Fibroblast of lung (primary cell): ENCODE results near the gene MARK3. TPM values are rescaled to one million over a fixed set of nuclear protein-coding genes. Genes with fewer than 3 reads are reported as not detected.

ENCODE experiments used
- DNase-seq, 2 donors: peaks; one replicate each; pipeline versions ENCODE4 v3.0.0 to v3.0.0-alpha.2; 2010; ENCODE audit warnings: low read depth in 2 of 2
- H2AFZ ChIP-seq: 2 replicates; pipeline ENCODE4 v1.5.1; 2012; ENCODE audit warnings: low read length, control low read depth, inconsistent platforms
- H3K27ac ChIP-seq: 2 replicates; pipeline ENCODE4 v1.5.1; 2011; ENCODE audit warnings: low read length, control low read depth; ENCODE audit not compliant: insufficient read depth
- H3K27me3 ChIP-seq: 2 replicates; pipeline ENCODE4 v1.5.1; 2011; ENCODE audit warnings: mild to moderate bottlenecking, low read length; ENCODE audit not compliant: control insufficient read depth, insufficient read depth
- H3K36me3 ChIP-seq: 2 replicates; pipeline ENCODE4 v1.5.1; 2011; ENCODE audit warnings: low read length; ENCODE audit not compliant: control insufficient read depth, insufficient read depth
- H3K4me1 ChIP-seq: 2 replicates; pipeline ENCODE4 v1.5.1; 2011; ENCODE audit warnings: low read length; ENCODE audit not compliant: control insufficient read depth, insufficient read depth; ENCODE audit errors: extremely low read depth
- H3K4me2 ChIP-seq: 2 replicates; pipeline ENCODE4 v1.5.1; 2011; ENCODE audit warnings: low read length, control low read depth; ENCODE audit not compliant: insufficient read depth; ENCODE audit errors: extremely low read depth
- H3K4me3 ChIP-seq, 4 experiments: fragments of 200-600 bp in 1 of 4; sonication (generic) in 1 of 4; replicated peaks in 1 of 4; 2 replicates each; pipeline ENCODE4 v1.5.1; 2011 to 2016; ENCODE audit warnings: low read length in 4 of 4, low read depth in 3 of 4, mild to moderate bottlenecking in 3 of 4, control low read depth in 2 of 4, inconsistent platforms in 1 of 4, mixed read lengths in 1 of 4; ENCODE audit not compliant: insufficient read depth in 1 of 4; ENCODE audit errors: control extremely low read depth in 1 of 4
- H3K79me2 ChIP-seq: 2 replicates; pipeline ENCODE4 v1.5.1; 2012; ENCODE audit warnings: mild to moderate bottlenecking, low read length, inconsistent platforms; ENCODE audit not compliant: control insufficient read depth, insufficient read depth
- H3K9ac ChIP-seq: 2 replicates; pipeline ENCODE4 v1.5.1; 2011; ENCODE audit warnings: mild to moderate bottlenecking, low read length, control low read depth; ENCODE audit not compliant: insufficient read depth
- H3K9me3 ChIP-seq: 2 replicates; pipeline ENCODE4 v1.5.1; 2012; ENCODE audit warnings: low read depth, low read length; ENCODE audit not compliant: control insufficient read depth, insufficient read depth
- H4K20me1 ChIP-seq: 2 replicates; pipeline ENCODE4 v1.5.1; 2011; ENCODE audit warnings: low read length; ENCODE audit not compliant: control insufficient read depth, insufficient read depth; ENCODE audit errors: extremely low read depth
- CTCF ChIP-seq, 2 donors: IDR thresholded peaks in 1 of 2; conservative IDR thresholded peaks in 1 of 2; 1 replicate in 1 of 2; 2 replicates in 1 of 2; pipeline ENCODE4 v1.5.1; 2011 to 2012; ENCODE audit warnings: low read length in 2 of 2, control low read depth in 1 of 2, inconsistent platforms in 1 of 2, low read depth in 1 of 2, mild to moderate bottlenecking in 1 of 2
- EZH2 ChIP-seq: IDR thresholded peaks from 2 replicates; pipeline ENCODE4 v1.5.1; 2012; ENCODE audit warnings: low read length, control low read depth, mild to moderate bottlenecking; ENCODE audit errors: missing control alignments
- polyA plus RNA-seq, 2 donors: library from polyadenylated mRNA; depleted of rRNA in 1 of 2; stranded (reverse) in 1 of 2; unstranded in 1 of 2; fragments of >200 nt; gene quantifications; 2 replicates each; pipeline ENCODE4 v1.2.1, GENCODE V29; 2011 to 2012; ENCODE audit warnings: missing spikeins in 1 of 2
- total RNA-seq: library from RNA; depleted of rRNA; stranded (reverse); fragments of >200 nt; gene quantifications from 2 replicates; pipeline ENCODE4 v1.2.1, GENCODE V29; 2014

MARK3 gene
- total and polyA plus RNA-seq, 2 donors (not counting 1 experiment from before 2014, with no cell fraction given), result 76.0 to 119 TPM

- DNase-seq, result peak in 1 of 2 donors; percentile 39
- H4K20me1 ChIP-seq, result peaks cover 2% of the 10 kb centered on the region
- no peaks in the 10 kb centered on the region for H3K9me3 ChIP-seq
- H3K4me2 ChIP-seq, result no peak overlapping the region
- H3K4me3 ChIP-seq, result no peak overlapping the region
- peaks cover 86% of the 10 kb centered on the region for H3K79me2 ChIP-seq
- H3K27me3 ChIP-seq, result no peaks in the 10 kb centered on the region
- H3K27ac ChIP-seq, result no peak overlapping the region
- H3K36me3 ChIP-seq, result peaks cover 2% of the 10 kb centered on the region
- no peak overlapping the region for H3K9ac ChIP-seq
- TF ChIP-seq CTCF (conservative IDR thresholded peaks at IDR 0.05 in 1 of 2, IDR thresholded peaks at IDR 0.05 in 1 of 2; ENCODE audit: low read depth in 1 of 2, low read length in 2 of 2) (no peak), EZH2 (no peak)
- peaks cover 19% of the 10 kb centered on the region for H3K4me1 ChIP-seq
- no peak overlapping the region for H2AFZ ChIP-seq
Measured at GRCh38 chr14:103404920-103405319, 19.7 kb downstream of the MARK3 start.

- Histone ChIP-seq H3K9me3 (no peaks in the 10 kb centered on the region), H3K79me2 (peaks cover 74% of the 10 kb centered on the region), H3K36me3 (peaks cover 5% of the 10 kb centered on the region), H3K4me3 (no peak overlapping the region), H3K4me2 (no peak overlapping the region), H3K4me1 (peaks cover 7% of the 10 kb centered on the region), H3K27ac (no peak overlapping the region), H3K9ac (no peak overlapping the region), H2AFZ (no peak overlapping the region), H4K20me1 (no peaks in the 10 kb centered on the region), H3K27me3 (no peaks in the 10 kb centered on the region)
- peak in 1 of 2 donors; percentile 56 for DNase-seq
- TF ChIP-seq CTCF (conservative IDR thresholded peaks at IDR 0.05 in 1 of 2, IDR thresholded peaks at IDR 0.05 in 1 of 2; ENCODE audit: low read depth in 1 of 2, low read length in 2 of 2) (no peak), EZH2 (no peak)
Measured at GRCh38 chr14:103408491-103409155, 23.4 kb downstream of the MARK3 start.

DNA sequence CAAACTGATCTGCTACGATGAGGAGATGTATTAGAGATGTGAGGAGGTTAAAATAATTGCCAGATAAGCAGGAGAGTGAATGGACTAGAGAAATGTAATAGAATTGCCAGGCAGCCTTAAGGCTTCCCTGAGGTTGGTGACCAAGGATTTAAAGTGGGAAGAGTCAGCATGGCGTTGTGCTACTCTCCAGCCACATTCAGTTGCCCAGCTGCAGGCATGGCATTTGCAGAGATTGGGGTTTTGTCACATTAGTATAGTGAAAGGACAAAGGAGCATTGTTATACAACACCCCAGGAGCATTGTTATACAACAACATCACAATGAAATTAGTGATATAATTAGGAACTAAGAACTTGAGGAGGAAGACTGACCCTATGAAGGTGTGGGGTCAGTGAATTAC lies 31.7 kb downstream of the MARK3 start:
- Histone ChIP-seq H3K9ac (no peak overlapping the region), H4K20me1 (peaks cover 2% of the 10 kb centered on the region)
- DNase-seq, result no peak

More for the DNA sequence above, 31.7 kb downstream of the MARK3 start:
- H3K27me3 ChIP-seq, result no peaks in the 10 kb centered on the region
- H2AFZ ChIP-seq, result no peak overlapping the region
- H3K4me1 ChIP-seq, result peaks cover 14% of the 10 kb centered on the region
- H3K27ac ChIP-seq, result no peak overlapping the region
- no peak overlapping the region for H3K4me3 ChIP-seq
- peaks cover 77% of the 10 kb centered on the region for H3K79me2 ChIP-seq
- TF ChIP-seq EZH2 (no peak), CTCF (conservative IDR thresholded peaks at IDR 0.05 in 1 of 2, IDR thresholded peaks at IDR 0.05 in 1 of 2; ENCODE audit: low read depth in 1 of 2, low read length in 2 of 2) (no peak)
- no peaks in the 10 kb centered on the region for H3K9me3 ChIP-seq
- peaks cover 4% of the 10 kb centered on the region for H3K36me3 ChIP-seq
- peak overlapping the region; percentile 45 for H3K4me2 ChIP-seq
